Loucy (cell line): ENCODE measurements around the gene RHCG.
"Not testable (repeated sequence)": the region's sequence is repeated elsewhere in the genome, so short reads cannot be mapped to it uniquely, and the experiment has no call there.

Source experiments
- H2AFZ ChIP-seq: fragments of 200-600 bp; sonication (generic); 2 replicates; pipeline ENCODE4 v1.6.0; 2016; ENCODE audit warnings: antibody characterized with exemption, mild to moderate bottlenecking, low read length, moderate library complexity
- H3F3A ChIP-seq: fragments of 200-600 bp; 2 replicates; pipeline ENCODE4 v1.6.0; 2016; ENCODE audit warnings: antibody characterized with exemption, low read depth, mild to moderate bottlenecking
- H3K27me3 ChIP-seq: fragments of 200-600 bp; sonication (generic); 2 replicates; pipeline ENCODE4 v1.6.1; 2014; ENCODE audit warnings: low read length, mild to moderate bottlenecking; ENCODE audit not compliant: insufficient read depth, poor library complexity, severe bottlenecking
- H3K36me3 ChIP-seq: fragments of 200-600 bp; sonication (generic); 2 replicates; pipeline ENCODE4 v1.6.1; 2016; ENCODE audit warnings: low read length; ENCODE audit not compliant: insufficient read depth
- H3K4me1 ChIP-seq: fragments of 200-600 bp; sonication (generic); 2 replicates; pipeline ENCODE4 v1.5.1; 2014; ENCODE audit warnings: low read length, mild to moderate bottlenecking; ENCODE audit not compliant: insufficient read depth, poor library complexity, severe bottlenecking
- H3K4me2 ChIP-seq: fragments of 200-600 bp; sonication (generic); 2 replicates; pipeline ENCODE4 v1.6.0; 2014; ENCODE audit warnings: antibody characterized with exemption, low read length, low read depth, mild to moderate bottlenecking; ENCODE audit not compliant: poor library complexity, severe bottlenecking
- H3K4me3 ChIP-seq: fragments of 200-600 bp; sonication (generic); 2 replicates; pipeline ENCODE4 v1.5.1; 2014; ENCODE audit warnings: low read length, mild to moderate bottlenecking, mixed read lengths; ENCODE audit not compliant: poor library complexity, severe bottlenecking
- H3K79me2 ChIP-seq: fragments of 200-600 bp; sonication (generic); 2 replicates; pipeline ENCODE4 v1.6.1; 2014; ENCODE audit warnings: low read length; ENCODE audit not compliant: insufficient read depth
- H3K9ac ChIP-seq: fragments of 200-600 bp; sonication (generic); 2 replicates; pipeline ENCODE4 v1.6.0; 2014; ENCODE audit warnings: mild to moderate bottlenecking, low read depth, low read length, moderate library complexity; ENCODE audit not compliant: poor library complexity, severe bottlenecking
- H3K9me2 ChIP-seq: fragments of 200-600 bp; sonication (generic); replicated peaks from 2 replicates; pipeline ENCODE4 v1.6.1; 2016; ENCODE audit warnings: low read depth, low read length, mixed read lengths
- H3K9me3 ChIP-seq: fragments of 200-600 bp; sonication (generic); 2 replicates; pipeline ENCODE4 v1.6.1; 2014; ENCODE audit warnings: mild to moderate bottlenecking, antibody characterized with exemption, low read length, low read depth; ENCODE audit not compliant: insufficient read depth
- H4K20me1 ChIP-seq: fragments of 200-600 bp; sonication (generic); 2 replicates; pipeline ENCODE4 v1.6.0; 2014; ENCODE audit warnings: antibody characterized with exemption, low read length, mild to moderate bottlenecking; ENCODE audit not compliant: insufficient read depth, poor library complexity, severe bottlenecking
- CTCF ChIP-seq: fragments of 200-600 bp; sonication (generic); conservative IDR thresholded peaks from 2 replicates; pipeline ENCODE4 v1.5.1; 2014; ENCODE audit warnings: mild to moderate bottlenecking, antibody characterized with exemption, low read length
- EZH2phosphoT487 ChIP-seq: fragments of 200-600 bp; IDR thresholded peaks from 2 replicates; pipeline ENCODE4 v1.6.1; 2018; ENCODE audit warnings: antibody characterized with exemption, mild to moderate bottlenecking, moderate library complexity, borderline replicate concordance

Gene RHCG

GRCh38 chr15:89469426-89470096 lies 26.8 kb downstream of the RHCG start:
- H3K9me2 ChIP-seq: no peaks in the 10 kb centered on the region
- H3K9me3 ChIP-seq: no peaks in the 10 kb centered on the region
- H2AFZ ChIP-seq: no peak overlapping the region
- no peaks in the 10 kb centered on the region for H3K79me2 ChIP-seq
- H3K4me2 ChIP-seq: no peak overlapping the region
- no peak for TF ChIP-seq CTCF
- TF ChIP-seq EZH2phosphoT487: no peak
- H4K20me1 ChIP-seq: no peaks in the 10 kb centered on the region
- H3K4me3 ChIP-seq: no peak overlapping the region
- H3F3A ChIP-seq: no peaks in the 10 kb centered on the region
- H3K27me3 ChIP-seq: peaks cover 7% of the 10 kb centered on the region
- H3K4me1 ChIP-seq: no peaks in the 10 kb centered on the region
- H3K9ac ChIP-seq: no peak overlapping the region
- H3K36me3 ChIP-seq: no peaks in the 10 kb centered on the region

- H3K9me3 ChIP-seq: not testable (repeated sequence)
Measured at GRCh38 chr15:89468813-89469212, 27.6 kb downstream of the RHCG start.

GRCh38 chr15:89463113-89463512 lies 33.3 kb downstream of the RHCG start:
- Histone ChIP-seq H3K27me3 (peaks cover 18% of the 10 kb centered on the region), H3F3A (no peaks in the 10 kb centered on the region), H2AFZ (no peak overlapping the region), H3K36me3 (no peaks in the 10 kb centered on the region), H3K9me2 (no peaks in the 10 kb centered on the region), H3K9me3 (no peaks in the 10 kb centered on the region), H4K20me1 (no peaks in the 10 kb centered on the region), H3K4me2 (no peak overlapping the region), H3K9ac (no peak overlapping the region), H3K79me2 (no peaks in the 10 kb centered on the region), H3K4me1 (no peaks in the 10 kb centered on the region), H3K4me3 (no peak overlapping the region)
- TF ChIP-seq CTCF: no peak
- TF ChIP-seq EZH2phosphoT487: no peak

More at GRCh38 chr15:89468813-89469212, 27.6 kb downstream of the RHCG start:
- not testable (repeated sequence) for H3K4me2 ChIP-seq, H2AFZ ChIP-seq, H3K4me3 ChIP-seq, H3K9ac ChIP-seq, H3K79me2 ChIP-seq, H3K9me2 ChIP-seq, H3K27me3 ChIP-seq, H4K20me1 ChIP-seq, H3K36me3 ChIP-seq, H3F3A ChIP-seq, H3K4me1 ChIP-seq

- no peaks in the 10 kb centered on the region for H3K9me2 ChIP-seq
- H2AFZ ChIP-seq: 0 out of 2 replicates have a peak overlapping the region, but pooled peaks have one; percentile 3
- TF ChIP-seq CTCF (no peak), EZH2phosphoT487 (no peak)
- no peaks in the 10 kb centered on the region for H3K4me1 ChIP-seq
- peaks cover 24% of the 10 kb centered on the region for H3K27me3 ChIP-seq
- H4K20me1 ChIP-seq: no peaks in the 10 kb centered on the region
- H3K36me3 ChIP-seq: no peaks in the 10 kb centered on the region
- no peaks in the 10 kb centered on the region for H3K79me2 ChIP-seq
- peak overlapping the region; percentile 26 for H3K4me2 ChIP-seq
- no peaks in the 10 kb centered on the region for H3F3A ChIP-seq
- no peak overlapping the region for H3K4me3 ChIP-seq
- no peak overlapping the region for H3K9ac ChIP-seq
- no peaks in the 10 kb centered on the region for H3K9me3 ChIP-seq
Measured at GRCh38 chr15:89462198-89462912, 34.0 kb downstream of the RHCG start.
